ENCODE measurements around the gene RIN2.

The RIN2 gene

DNA sequence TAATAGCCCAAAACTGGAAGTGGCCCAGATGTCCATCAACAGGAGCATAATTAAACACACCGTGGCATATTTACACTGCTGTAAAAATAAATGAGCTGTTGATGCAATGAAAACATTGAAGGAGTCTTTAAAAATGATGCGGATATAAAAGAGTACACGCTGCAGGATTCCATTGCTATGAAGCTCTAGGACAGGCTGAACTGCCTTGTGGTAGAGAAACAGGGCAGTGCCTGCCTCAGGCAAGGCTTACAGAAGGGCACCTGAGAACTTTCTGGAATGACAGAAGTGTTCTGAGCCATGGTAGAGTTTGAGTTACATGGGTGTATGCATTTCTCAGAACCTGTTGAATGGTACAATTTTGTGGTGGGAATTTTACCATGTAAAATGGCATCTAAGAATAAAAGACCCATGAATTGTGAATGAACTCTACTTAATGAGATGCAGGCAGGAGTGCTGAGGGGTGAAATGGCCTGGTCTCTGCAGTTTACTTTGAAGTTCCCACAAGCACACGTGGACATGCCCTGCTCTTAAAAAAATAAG lies 45.3 kb upstream of the RIN2 start:
- no peak overlapping the region for H3K4me3 ChIP-seq
- DNase-seq, result no peak
- no peaks in the 10 kb centered on the region for H3K9me3 ChIP-seq
- H3K4me1 ChIP-seq, result peaks cover 0 to 8% (median 3%) of the 10 kb centered on the region in 4 donors
- H3K36me3 ChIP-seq, result peaks cover 3 to 12% (median 6%) of the 10 kb centered on the region in 3 donors
- H3K27me3 ChIP-seq, result no peaks in the 10 kb centered on the region
- H3K27ac ChIP-seq, result no peak overlapping the region
- intact Hi-C loops (cut with DNase I; ENCODE audit: low total_unique reads), result no loop called here
- TF ChIP-seq, protein P1, sequence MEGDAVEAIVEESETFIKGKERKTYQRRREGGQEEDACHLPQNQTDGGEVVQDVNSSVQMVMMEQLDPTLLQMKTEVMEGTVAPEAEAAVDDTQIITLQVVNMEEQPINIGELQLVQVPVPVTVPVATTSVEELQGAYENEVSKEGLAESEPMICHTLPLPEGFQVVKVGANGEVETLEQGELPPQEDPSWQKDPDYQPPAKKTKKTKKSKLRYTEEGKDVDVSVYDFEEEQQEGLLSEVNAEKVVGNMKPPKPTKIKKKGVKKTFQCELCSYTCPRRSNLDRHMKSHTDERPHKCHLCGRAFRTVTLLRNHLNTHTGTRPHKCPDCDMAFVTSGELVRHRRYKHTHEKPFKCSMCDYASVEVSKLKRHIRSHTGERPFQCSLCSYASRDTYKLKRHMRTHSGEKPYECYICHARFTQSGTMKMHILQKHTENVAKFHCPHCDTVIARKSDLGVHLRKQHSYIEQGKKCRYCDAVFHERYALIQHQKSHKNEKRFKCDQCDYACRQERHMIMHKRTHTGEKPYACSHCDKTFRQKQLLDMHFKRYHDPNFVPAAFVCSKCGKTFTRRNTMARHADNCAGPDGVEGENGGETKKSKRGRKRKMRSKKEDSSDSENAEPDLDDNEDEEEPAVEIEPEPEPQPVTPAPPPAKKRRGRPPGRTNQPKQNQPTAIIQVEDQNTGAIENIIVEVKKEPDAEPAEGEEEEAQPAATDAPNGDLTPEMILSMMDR (IDR thresholded peaks at IDR 0.05), result no peak

DNA sequence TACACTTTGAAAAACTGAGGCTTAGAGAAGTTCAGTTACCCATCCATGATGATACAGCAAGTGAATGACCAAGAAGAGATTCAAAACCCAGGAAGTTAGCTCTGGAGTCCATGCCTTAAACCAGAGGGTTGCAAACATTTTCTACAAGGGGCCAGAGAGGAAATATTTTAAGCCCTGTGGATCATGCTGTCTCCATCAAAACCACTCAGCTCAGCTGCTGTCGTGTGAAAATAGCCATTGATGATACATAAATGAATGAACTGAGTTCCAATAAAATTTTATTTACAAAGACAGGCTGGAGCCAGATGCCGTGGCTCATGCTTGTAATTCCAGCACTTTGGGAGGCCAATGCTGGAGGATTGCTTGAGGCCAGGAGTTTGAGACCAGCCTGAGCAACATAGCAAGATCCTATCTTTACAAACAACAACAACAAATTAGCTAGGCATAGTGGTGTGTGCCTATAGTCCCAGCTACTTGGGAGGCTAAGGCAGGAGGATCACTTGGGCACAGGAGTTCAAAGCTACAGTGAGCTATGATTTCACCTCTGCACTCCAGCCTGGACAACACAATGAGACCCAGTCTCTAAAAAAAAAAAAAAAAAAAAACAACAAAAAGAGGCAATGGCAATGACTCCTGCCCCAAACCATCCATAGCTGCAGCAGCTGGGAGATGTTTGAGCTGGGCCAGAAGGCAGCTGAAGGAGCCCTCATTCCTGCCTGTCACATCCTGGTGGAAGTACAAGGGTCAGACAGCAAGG lies 44.1 kb upstream of the RIN2 start:
- H3K4me3 ChIP-seq, result no peak overlapping the region
- no peaks in the 10 kb centered on the region for H3K27me3 ChIP-seq
- H3K9me3 ChIP-seq, result no peaks in the 10 kb centered on the region
- peaks cover 3 to 6% (median 5%) of the 10 kb centered on the region in 3 donors for H3K36me3 ChIP-seq
- intact Hi-C loops (cut with DNase I; ENCODE audit: low total_unique reads), result no loop called here
- TF ChIP-seq, protein P1 (IDR thresholded peaks at IDR 0.05), result no peak
- DNase-seq, result no peak
- no peak overlapping the region for H3K27ac ChIP-seq
- H3K4me1 ChIP-seq, result peaks cover 0 to 8% (median 3%) of the 10 kb centered on the region in 4 donors

DNA sequence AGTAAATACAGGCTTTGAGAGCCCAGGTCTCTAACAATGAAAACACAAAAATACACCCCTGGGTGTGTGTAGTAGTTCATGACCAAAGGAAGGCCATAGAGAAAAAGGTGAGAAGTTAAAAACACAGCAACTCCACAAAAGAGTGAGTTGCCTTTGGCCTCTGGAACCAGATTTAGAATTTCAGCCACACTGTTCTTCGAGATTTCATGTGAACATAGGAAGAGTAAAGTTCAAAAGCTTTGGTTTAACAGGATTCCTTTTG lies 43.5 kb upstream of the RIN2 start:
- DNase-seq, result no peak
- Histone ChIP-seq H3K4me1 (peaks cover 0 to 8% (median 3%) of the 10 kb centered on the region in 4 donors), H3K27me3 (no peaks in the 10 kb centered on the region), H3K4me3 (no peak overlapping the region), H3K27ac (no peak overlapping the region), H3K9me3 (no peaks in the 10 kb centered on the region), H3K36me3 (peaks cover 3 to 6% (median 5%) of the 10 kb centered on the region in 3 donors)
- TF ChIP-seq, protein P1 (IDR thresholded peaks at IDR 0.05), result no peak
- intact Hi-C loops (cut with DNase I; ENCODE audit: low total_unique reads), result no loop called here

DNA sequence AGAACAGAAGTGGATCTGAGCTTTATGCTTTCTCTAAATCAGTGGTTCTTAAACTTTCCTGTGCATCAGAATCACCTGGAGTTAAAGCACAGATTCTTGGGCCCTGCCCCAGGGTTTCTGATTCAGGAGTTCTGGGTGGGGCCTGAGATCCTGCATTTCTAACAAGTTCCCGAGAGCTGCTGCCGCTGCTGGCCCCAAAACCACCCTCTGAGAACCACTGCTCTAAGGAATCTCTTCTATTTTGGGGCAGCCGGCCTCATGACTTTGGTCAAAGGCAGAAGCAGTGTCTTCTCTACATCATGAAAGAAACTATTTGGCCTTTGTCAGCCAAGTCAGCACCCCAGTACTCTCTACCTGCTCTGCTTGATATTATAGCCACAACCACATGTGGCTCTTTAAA lies 42.1 kb upstream of the RIN2 start:
- H3K4me3 ChIP-seq, result no peak overlapping the region
- H3K36me3 ChIP-seq, result peaks cover 3 to 6% (median 6%) of the 10 kb centered on the region in 3 donors
- no peaks in the 10 kb centered on the region for H3K27me3 ChIP-seq
- TF ChIP-seq, protein P1 (IDR thresholded peaks at IDR 0.05), result no peak
- intact Hi-C loops (cut with DNase I; ENCODE audit: low total_unique reads), result no loop called here
- no peaks in the 10 kb centered on the region for H3K9me3 ChIP-seq
- DNase-seq, result no peak
- no peaks in the 10 kb centered on the region for H3K4me1 ChIP-seq
- no peak overlapping the region for H3K27ac ChIP-seq

DNA sequence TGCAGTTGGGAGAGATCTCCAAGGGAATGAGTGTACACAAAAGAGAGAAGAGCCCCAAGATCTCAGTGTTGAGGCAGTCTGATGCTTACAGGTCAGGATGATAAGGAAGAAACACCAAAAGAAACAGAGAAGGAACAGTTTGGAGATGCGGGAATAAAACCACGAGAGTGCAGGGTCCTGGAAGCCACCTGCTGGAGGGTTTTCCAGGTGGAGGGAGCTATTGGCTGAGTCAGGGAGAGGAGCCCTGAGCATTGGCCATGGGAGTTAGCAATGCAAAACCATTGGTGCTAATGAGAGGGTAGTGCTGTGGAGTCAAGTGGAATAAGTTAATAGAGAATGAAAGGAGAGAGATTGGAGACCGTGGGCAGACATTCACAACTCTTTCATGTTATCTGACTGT lies 39.2 kb upstream of the RIN2 start:
- intact Hi-C loops (cut with DNase I; ENCODE audit: low total_unique reads), result no loop called here
- H3K36me3 ChIP-seq, result peaks cover 3 to 23% (median 6%) of the 10 kb centered on the region in 3 donors
- TF ChIP-seq, protein P1 (IDR thresholded peaks at IDR 0.05), result no peak
- H3K4me1 ChIP-seq, result no peaks in the 10 kb centered on the region
- H3K4me3 ChIP-seq, result no peak overlapping the region
- DNase-seq, result no peak
- H3K27me3 ChIP-seq, result no peaks in the 10 kb centered on the region
- H3K9me3 ChIP-seq, result no peaks in the 10 kb centered on the region
- H3K27ac ChIP-seq, result no peak overlapping the region
